SK-N-SH treated with all-trans-retinoic acid at 6 μM for 48 hours (cell line): ENCODE measurements around the gene SPECC1.

Source experiments
- BACH2 ChIP-seq: fragments of 250-450 bp; sonication (Bioruptor Pico); IDR thresholded peaks from 2 replicates; pipeline ENCODE4 v1.9.0; 2021; ENCODE audit warnings: mild to moderate bottlenecking, borderline replicate concordance
- GLIS3 ChIP-seq: fragments of 250-450 bp; sonication (Bioruptor Pico); IDR thresholded peaks from 2 replicates; pipeline ENCODE4 v1.5.0; 2020; ENCODE audit warnings: mild to moderate bottlenecking, moderate library complexity
- ISL1 ChIP-seq: fragments of 250-450 bp; sonication (Bioruptor Pico); IDR thresholded peaks from 2 replicates; pipeline ENCODE4 v2.1.2; 2022; ENCODE audit warnings: mild to moderate bottlenecking, moderate library complexity
- OSR1 ChIP-seq: fragments of 250-450 bp; sonication (Bioruptor Pico); IDR thresholded peaks from 2 replicates; pipeline ENCODE4 v1.8.0; 2022; ENCODE audit warnings: moderate library complexity, mild to moderate bottlenecking, inconsistent platforms
- PATZ1 ChIP-seq: fragments of 250-450 bp; sonication (Bioruptor Pico); IDR thresholded peaks from 2 replicates; pipeline ENCODE4 v1.8.0; 2020; ENCODE audit warnings: mild to moderate bottlenecking, moderate library complexity, borderline replicate concordance
- RARB ChIP-seq: fragments of 250-450 bp; sonication (Bioruptor Pico); IDR thresholded peaks from 2 replicates; pipeline ENCODE4 v1.8.0; 2021; ENCODE audit warnings: mild to moderate bottlenecking, moderate library complexity
- TOX ChIP-seq: fragments of 250-450 bp; sonication (Bioruptor Pico); IDR thresholded peaks from 2 replicates; pipeline ENCODE4 v1.8.0; 2021; ENCODE audit warnings: mild to moderate bottlenecking, moderate library complexity, borderline replicate concordance
- ZC3H10 ChIP-seq: fragments of 250-450 bp; sonication (Bioruptor Pico); IDR thresholded peaks from 2 replicates; pipeline ENCODE4 v1.5.1; 2021; ENCODE audit warnings: mild to moderate bottlenecking, moderate library complexity
- ZNF8 ChIP-seq: fragments of 450-650 bp; formaldehyde crosslinking; IDR thresholded peaks from 2 replicates; pipeline ENCODE4 v1.5.0; 2020; ENCODE audit warnings: mild to moderate bottlenecking, moderate library complexity
- TF ChIP-seq, protein P1 (sequence below): fragments of 250-450 bp; sonication (Bioruptor Pico); IDR thresholded peaks from 2 replicates; pipeline ENCODE4 v1.5.1; 2020; ENCODE audit warnings: low read depth, mild to moderate bottlenecking, moderate library complexity
- TF ChIP-seq, protein P2 (sequence below): fragments of 250-450 bp; sonication (Bioruptor Pico); IDR thresholded peaks from 2 replicates; pipeline ENCODE4 v1.5.1; 2021; ENCODE audit warnings: mild to moderate bottlenecking, moderate library complexity

- TF ChIP-seq, protein P1, sequence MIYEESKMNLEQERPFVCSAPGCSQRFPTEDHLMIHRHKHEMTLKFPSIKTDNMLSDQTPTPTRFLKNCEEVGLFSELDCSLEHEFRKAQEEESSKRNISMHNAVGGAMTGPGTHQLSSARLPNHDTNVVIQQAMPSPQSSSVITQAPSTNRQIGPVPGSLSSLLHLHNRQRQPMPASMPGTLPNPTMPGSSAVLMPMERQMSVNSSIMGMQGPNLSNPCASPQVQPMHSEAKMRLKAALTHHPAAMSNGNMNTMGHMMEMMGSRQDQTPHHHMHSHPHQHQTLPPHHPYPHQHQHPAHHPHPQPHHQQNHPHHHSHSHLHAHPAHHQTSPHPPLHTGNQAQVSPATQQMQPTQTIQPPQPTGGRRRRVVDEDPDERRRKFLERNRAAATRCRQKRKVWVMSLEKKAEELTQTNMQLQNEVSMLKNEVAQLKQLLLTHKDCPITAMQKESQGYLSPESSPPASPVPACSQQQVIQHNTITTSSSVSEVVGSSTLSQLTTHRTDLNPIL (CRISPR knock-in tag), result no peak
- no peak for TF ChIP-seq PATZ1
- TF ChIP-seq TOX (CRISPR knock-in tag), result no peak
- TF ChIP-seq OSR1, result no peak
- no peak for TF ChIP-seq ZC3H10 (CRISPR knock-in tag)
- TF ChIP-seq ISL1 (CRISPR knock-in tag), result no peak
- no peak for TF ChIP-seq BACH2 (CRISPR knock-in tag)
- no peak for TF ChIP-seq ZNF8 (CRISPR knock-in tag)
- TF ChIP-seq RARB (CRISPR knock-in tag), result no peak
- TF ChIP-seq, protein P2, sequence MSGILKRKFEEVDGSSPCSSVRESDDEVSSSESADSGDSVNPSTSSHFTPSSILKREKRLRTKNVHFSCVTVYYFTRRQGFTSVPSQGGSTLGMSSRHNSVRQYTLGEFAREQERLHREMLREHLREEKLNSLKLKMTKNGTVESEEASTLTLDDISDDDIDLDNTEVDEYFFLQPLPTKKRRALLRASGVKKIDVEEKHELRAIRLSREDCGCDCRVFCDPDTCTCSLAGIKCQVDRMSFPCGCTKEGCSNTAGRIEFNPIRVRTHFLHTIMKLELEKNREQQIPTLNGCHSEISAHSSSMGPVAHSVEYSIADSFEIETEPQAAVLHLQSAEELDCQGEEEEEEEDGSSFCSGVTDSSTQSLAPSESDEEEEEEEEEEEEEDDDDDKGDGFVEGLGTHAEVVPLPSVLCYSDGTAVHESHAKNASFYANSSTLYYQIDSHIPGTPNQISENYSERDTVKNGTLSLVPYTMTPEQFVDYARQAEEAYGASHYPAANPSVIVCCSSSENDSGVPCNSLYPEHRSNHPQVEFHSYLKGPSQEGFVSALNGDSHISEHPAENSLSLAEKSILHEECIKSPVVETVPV (CRISPR knock-in tag), result no peak
- TF ChIP-seq GLIS3 (CRISPR knock-in tag), result no peak
These were observed 301.3 kb downstream of the SPECC1 start for GRCh38 chr17:20310481-20310880.
